Esophagus muscularis mucosa (tissue), 3 donors: ENCODE results near the gene DOCK11.

ENCODE experiments used
- CTCF ChIP-seq, 3 experiments: fragments of 200-600 bp in 2 of 3; fragments of 450-650 bp in 1 of 3; sonication (generic) in 2 of 3; IDR thresholded peaks; one replicate each; pipeline ENCODE4 v1.5.1; 2017 to 2019; ENCODE audit warnings: antibody characterized with exemption in 3 of 3, mild to moderate bottlenecking in 2 of 3, moderate library complexity in 1 of 3
- POLR2A ChIP-seq: fragments of 450-650 bp; IDR thresholded peaks from one replicate; pipeline ENCODE4 v1.6.1; 2017; ENCODE audit warnings: antibody characterized with exemption, moderate library complexity, mild to moderate bottlenecking, low read depth

GRCh38 chrX:118626346-118626745, 130.7 kb downstream of the DOCK11 start:
- no peak for TF ChIP-seq CTCF (IDR thresholded peaks at IDR 0.05)
- TF ChIP-seq POLR2A = no peak
